ENCODE measurements around the gene FAAH. TPM values are rescaled to one million over a fixed set of nuclear protein-coding genes. Genes with fewer than 3 reads are reported as not detected.

FAAH gene
- total RNA-seq, 3 donors from 2014 or later: 51.7 to 130 (median 60.2) TPM

- Histone ChIP-seq H3K9me3 (no peaks in the 10 kb centered on the region), H3K4me1 (ENCODE audit: low read depth) (no peaks in the 10 kb centered on the region), H3K4me3 (no peak overlapping the region), H3K36me3 (ENCODE audit: low read depth) (no peaks in the 10 kb centered on the region)
- no peak for DNase-seq
- intact Hi-C loops (cut with DNase I, micrococcal nuclease): no loop called here
- no peak for ATAC-seq
- no peak for TF ChIP-seq CTCF (IDR thresholded peaks at IDR 0.05)
Measured at GRCh38 chr1:46425726-46426125, 31.6 kb downstream of the FAAH start.

GRCh38 chr1:46427541-46427940 lies 33.4 kb downstream of the FAAH start:
- DNase-seq: no peak
- Histone ChIP-seq H3K4me3 (no peak overlapping the region), H3K9me3 (no peaks in the 10 kb centered on the region), H3K36me3 (ENCODE audit: low read depth) (no peaks in the 10 kb centered on the region), H3K4me1 (ENCODE audit: low read depth) (no peaks in the 10 kb centered on the region)
- no peak for TF ChIP-seq CTCF (IDR thresholded peaks at IDR 0.05)
- ATAC-seq: no peak
- intact Hi-C loops (cut with DNase I, micrococcal nuclease): no loop called here

GRCh38 chr1:46429436-46429835 lies 35.3 kb downstream of the FAAH start:
- no peak for TF ChIP-seq CTCF (IDR thresholded peaks at IDR 0.05)
- DNase-seq: no peak
- Histone ChIP-seq H3K9me3 (no peaks in the 10 kb centered on the region), H3K4me1 (ENCODE audit: low read depth) (no peaks in the 10 kb centered on the region), H3K4me3 (no peak overlapping the region), H3K36me3 (ENCODE audit: low read depth) (no peaks in the 10 kb centered on the region)
- no peak for ATAC-seq
- intact Hi-C loops (cut with DNase I, micrococcal nuclease): no loop called here

GRCh38 chr1:46431695-46432094 lies 37.6 kb downstream of the FAAH start:
- ATAC-seq: no peak

GRCh38 chr1:46432781-46433327 lies 38.7 kb downstream of the FAAH start:
- H3K4me3 ChIP-seq: no peak overlapping the region
- H3K4me1 ChIP-seq (ENCODE audit: low read depth): no peaks in the 10 kb centered on the region
- H3K36me3 ChIP-seq (ENCODE audit: low read depth): no peaks in the 10 kb centered on the region
- no peak for DNase-seq
- no peak for TF ChIP-seq CTCF (IDR thresholded peaks at IDR 0.05)
- intact Hi-C loops (cut with DNase I, micrococcal nuclease): no loop called here
- no peaks in the 10 kb centered on the region for H3K9me3 ChIP-seq
- ATAC-seq: no peak

More at GRCh38 chr1:46431695-46432094, 37.6 kb downstream of the FAAH start:
- intact Hi-C loops (cut with DNase I, micrococcal nuclease): no loop called here
- DNase-seq: no peak
- Histone ChIP-seq H3K4me3 (no peak overlapping the region), H3K36me3 (ENCODE audit: low read depth) (no peaks in the 10 kb centered on the region), H3K9me3 (no peaks in the 10 kb centered on the region), H3K4me1 (ENCODE audit: low read depth) (no peaks in the 10 kb centered on the region)
- TF ChIP-seq CTCF (IDR thresholded peaks at IDR 0.05): no peak

GRCh38 chr1:46434358-46434757 lies 40.2 kb downstream of the FAAH start:
- Histone ChIP-seq H3K36me3 (ENCODE audit: low read depth) (no peaks in the 10 kb centered on the region), H3K4me1 (ENCODE audit: low read depth) (no peaks in the 10 kb centered on the region), H3K4me3 (no peak overlapping the region), H3K9me3 (no peaks in the 10 kb centered on the region)
- no peak for TF ChIP-seq CTCF (IDR thresholded peaks at IDR 0.05)
- intact Hi-C loops (cut with DNase I, micrococcal nuclease): no loop called here
- no peak for DNase-seq
- no peak for ATAC-seq

Data from mucosa of descending colon (tissue), 3 donors.